Sciatic nerve (tissue), 2 donors: Measurements from ENCODE around the gene CRCP. TPM values are rescaled to one million over a fixed set of nuclear protein-coding genes. Genes with fewer than 3 reads are reported as not detected.
"Not testable (repeated sequence)": the region's sequence is repeated elsewhere in the genome, so short reads cannot be mapped to it uniquely, and the experiment has no call there.

ENCODE experiments used
- ATAC-seq: fragments of 200-7000 bp; cut with Tn5 transposase; one replicate; pipeline ENCODE4 v1.9.1; 2020; ENCODE audit warnings: mild to moderate bottlenecking, moderate library complexity
- DNase-seq: peaks from one replicate; pipeline ENCODE4 v3.0.0-alpha.2; 2020; ENCODE audit warnings: low spot score
- intact Hi-C: fragments of 100-400 bp; cut with DNase I; formaldehyde crosslinking; loops from one replicate; pipeline ENCODE4 v1.14.2; 2022
- total RNA-seq: library from RNA; stranded (reverse); fragmentation: NEBNext Ultra II Directional; extraction: Animal tissue kit (Norgen Biotek cat#: 25700); gene quantifications from one replicate; pipeline ENCODE4 v1.2.1, GENCODE V29; 2021
- donor health status: DM: no; HTN: no; CAD: no.
- donor health status: DM: no; HTN: no; CAD: no.

The CRCP gene
- total RNA-seq, result 31.2 TPM

DNA sequence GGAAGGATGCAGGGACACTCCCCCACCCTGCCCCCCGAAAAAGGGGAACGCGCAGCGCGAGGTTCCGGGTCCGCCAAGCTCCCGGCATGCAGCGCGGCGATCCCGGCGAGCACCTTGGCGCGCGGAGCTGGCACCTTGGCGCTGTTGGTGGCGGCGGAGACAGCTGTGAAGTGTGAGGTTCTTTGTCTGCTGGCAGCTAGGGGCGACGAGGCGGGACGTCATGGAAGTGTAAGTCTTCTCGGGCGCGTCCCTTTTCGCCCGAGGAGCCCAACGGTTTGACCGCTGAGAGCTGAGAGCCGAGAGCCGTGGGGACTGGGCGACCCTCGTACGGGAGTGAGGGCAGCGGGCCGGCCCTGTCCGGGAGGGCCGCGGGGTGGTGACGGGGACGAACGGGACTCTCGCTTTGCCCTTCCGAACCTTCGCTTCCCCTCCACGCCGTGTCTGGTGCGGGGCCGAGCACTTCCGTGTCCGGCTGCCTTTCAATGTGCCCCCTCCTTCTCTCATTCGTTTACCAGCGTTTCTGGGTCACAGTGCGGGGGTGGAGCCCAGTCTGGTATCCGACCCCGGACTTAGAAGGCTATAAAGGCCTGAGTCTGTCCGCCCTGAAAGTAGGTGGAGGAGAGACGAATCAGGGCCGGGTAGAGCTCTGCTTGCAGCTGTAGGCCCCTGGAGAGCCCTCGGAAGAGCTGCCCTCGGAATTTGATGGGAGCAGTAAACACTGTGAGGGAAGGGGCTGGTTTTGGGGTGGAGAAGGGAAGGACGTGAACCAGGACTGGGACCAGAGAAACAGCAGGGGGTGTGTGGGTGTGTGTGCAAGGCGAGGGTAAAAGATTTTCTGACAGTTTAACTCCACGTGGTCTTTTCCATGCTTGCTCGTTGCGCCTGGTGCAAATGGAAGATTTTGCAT lies at the start of gene CRCP:
Gene CRCP, plus strand, starts transcription at position 105 of the 907 bp plus-strand sequence. Its CDS starts 116 bp downstream, at position 221.
- intact Hi-C loops, result no loop called here
- DNase-seq (peak; percentile 88), ATAC-seq (peak; percentile 95)

DNA sequence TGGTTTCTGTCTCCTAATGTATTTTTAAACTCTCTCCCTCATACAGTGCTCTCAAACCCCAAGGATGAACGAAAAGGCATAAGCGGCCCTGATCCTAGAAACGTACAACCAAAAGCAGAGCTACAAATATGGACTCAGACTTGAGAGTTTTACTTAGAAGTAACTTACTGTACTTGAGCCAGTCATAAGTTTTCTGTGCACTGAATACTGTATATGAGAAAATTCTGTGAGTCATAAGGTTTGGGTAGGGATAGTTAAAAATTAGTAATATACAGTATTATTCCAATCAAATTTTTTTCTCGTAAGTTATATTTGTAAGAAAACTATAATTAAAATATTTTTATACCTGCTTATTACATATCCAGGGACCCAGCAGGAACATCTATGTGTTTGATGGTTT lies 44.9 kb upstream of the CRCP start:
- intact Hi-C loops, result no loop called here
- DNase-seq (no peak), ATAC-seq (no peak)

DNA sequence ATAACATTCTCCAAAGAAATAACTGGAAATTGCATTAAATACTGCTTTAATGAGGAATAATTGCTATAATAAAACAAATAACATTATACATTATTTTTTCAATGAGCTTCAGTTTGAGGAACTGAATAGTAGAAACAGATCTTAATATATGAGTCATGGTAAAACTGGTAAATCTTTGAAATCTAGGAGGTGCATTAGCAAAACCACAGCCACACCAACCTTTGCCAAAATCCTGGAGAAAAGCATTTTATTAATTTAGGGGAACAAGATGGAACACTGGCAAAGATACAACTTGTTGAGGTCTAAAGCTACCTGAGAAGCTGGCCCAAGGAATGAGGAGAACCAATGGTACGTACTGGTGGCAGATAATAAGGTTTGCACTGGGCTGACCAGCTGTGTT lies 44.4 kb upstream of the CRCP start:
- intact Hi-C loops, result no loop called here
- DNase-seq, result no peak
- no peak for ATAC-seq

DNA sequence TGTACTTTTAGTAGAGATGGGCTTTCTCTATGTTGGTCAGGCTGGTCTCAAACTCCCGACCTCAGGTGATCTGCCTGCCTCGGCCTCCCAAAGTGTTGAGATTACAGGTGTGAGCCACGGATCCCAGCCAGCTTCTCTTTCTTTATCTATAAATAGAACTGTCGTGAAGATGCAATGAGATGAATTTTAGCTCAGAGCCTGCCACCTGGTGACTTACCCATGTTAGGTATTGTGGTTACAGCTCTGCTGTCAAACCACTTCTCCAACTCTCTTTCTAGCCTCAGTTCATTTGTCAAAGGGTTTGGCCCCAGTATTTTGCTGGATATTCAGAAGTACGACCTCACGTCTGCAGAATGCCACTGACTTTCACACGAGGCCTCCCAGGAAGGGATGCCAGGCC lies 42.4 kb upstream of the CRCP start:
- not testable (repeated sequence) for ATAC-seq

DNA sequence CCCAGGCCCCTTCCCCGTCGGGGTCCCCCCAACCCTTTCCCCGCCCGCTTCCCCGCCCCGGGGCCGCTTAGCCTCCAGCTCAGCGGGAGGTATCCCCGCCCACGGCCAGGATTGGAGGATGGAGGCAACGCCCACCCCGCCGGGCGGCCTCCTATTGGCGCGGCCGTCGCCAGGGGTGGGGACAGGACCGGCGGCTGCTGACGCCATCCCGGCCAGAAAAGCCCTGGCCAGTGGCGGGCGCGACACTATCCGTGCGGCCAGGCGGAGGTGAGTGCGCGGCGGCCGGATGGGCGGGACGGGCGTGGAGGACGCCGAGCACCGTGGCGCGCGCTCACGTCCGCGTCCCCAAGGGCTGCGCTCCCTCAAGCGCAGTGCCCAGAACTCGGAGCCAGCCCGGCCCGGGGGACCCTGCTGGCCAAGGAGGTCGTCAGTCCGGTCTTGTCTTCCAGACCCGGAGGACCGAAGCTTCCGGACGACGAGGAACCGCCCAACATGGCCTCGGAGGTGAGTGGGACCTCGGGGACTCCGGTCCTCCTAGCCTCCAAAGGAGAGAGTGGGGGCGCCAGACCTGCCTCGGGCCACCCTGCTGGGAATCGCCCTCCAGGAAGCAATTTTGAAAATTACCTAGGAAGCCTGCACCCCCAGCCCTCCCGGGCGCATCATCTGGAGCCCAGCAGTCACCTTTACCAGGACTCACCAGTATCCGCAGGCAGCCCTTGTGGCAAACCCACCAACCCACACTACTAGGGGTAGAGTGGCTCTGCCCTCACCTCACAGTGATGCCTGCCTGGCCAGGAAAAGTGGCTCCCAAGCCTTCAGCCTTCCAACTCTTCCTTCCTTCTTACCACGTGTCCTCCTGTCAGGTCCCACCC lies 38.8 kb upstream of the CRCP start, which contains the start of gene ASL:
Gene ASL, plus strand, starts transcription at position 230 of the 872 bp plus-strand sequence. Its CDS starts 263 bp downstream, at position 493.
- intact Hi-C loops, result no loop called here

More for the DNA sequence above, 42.4 kb upstream of the CRCP start:
- intact Hi-C loops, DNase-seq: not testable (repeated sequence)

DNA sequence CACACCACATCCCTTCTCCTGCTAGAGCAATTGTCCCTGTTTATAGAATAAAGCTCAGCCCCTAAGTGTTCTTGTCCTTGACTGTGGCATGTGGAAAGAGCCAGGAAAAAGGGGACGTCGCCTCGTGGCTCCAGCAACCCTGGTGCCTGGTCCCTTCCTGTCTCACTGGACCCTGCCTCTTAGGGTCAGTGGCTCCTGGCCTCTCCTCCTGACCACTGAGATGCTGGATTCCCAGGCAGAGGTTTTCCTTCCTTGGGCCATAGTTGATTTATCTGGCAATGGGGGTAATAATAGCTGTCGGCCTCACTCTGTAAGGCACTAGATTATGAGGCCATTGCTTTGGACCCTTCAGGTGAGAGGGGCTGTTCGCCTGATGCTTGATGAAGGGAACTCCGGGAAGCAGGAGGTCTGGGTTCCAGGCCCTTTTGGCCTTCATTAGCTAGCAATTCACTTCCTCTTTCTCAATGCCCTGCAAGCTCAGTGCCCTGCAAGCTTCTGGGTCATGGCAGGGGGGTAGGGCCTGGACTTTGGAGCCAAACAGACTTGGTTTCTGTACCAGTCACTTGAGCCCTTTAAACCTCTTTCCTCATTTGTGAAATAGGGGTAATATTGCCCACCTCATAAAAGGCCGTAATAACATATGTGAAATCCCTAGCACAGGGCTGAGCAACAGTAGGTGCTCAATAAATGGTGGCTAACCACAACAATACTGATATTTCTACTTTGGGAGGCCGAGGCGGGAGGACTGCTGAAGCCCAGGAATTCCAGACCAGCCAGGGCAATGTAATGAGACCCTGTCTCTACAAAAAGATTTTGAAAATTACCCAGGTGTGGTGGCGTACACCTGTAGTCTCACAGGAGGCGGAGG lies 38.0 kb upstream of the CRCP start:
- intact Hi-C loops, result no loop called here
- DNase-seq (no peak), ATAC-seq (no peak)

More for the DNA sequence above, 38.8 kb upstream of the CRCP start, which contains the start of gene ASL:
- ATAC-seq (peak; percentile 99), DNase-seq (peak; percentile 95)

DNA sequence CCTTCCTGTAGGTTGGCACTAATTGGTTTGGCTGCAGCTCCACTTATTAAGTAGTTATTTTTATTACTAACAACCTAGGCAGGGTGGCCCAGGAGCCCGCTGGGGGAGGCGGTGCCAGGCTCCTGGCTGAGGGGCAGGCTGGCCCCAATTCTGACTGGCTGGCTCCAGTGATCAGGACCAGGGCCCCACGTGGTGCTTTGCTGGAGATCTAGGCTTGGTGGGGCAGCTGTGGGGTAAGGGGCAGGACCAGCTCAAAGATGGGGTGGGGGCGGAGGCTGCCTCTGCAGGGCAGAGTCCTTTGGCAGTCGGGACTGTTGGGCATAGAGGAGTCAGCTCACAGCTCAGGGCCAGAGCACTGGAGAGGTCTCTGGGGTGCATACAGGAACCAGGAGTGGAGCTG lies 36.6 kb upstream of the CRCP start:
- no peak for ATAC-seq
- intact Hi-C loops, result no loop called here
- no peak for DNase-seq

DNA sequence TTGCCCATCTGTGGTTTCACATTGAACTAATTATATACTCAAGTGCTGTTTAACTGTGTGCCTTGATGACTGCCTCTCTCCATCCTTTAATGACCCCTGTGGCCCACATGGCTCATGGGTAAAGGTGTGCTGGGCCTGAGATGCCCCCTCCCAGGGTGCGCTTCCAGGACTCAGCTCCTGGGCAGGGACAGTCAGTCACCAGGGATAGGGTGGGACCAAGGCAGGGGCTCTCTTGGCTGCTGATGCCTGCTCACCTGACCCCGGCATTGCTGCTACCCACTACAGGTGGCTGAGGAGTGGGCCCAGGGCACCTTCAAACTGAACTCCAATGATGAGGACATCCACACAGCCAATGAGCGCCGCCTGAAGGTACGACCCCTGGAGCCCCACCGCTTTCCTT lies 32.6 kb upstream of the CRCP start:
- intact Hi-C loops, result no loop called here
- no peak for DNase-seq
- ATAC-seq, result peak; percentile 18

DNA sequence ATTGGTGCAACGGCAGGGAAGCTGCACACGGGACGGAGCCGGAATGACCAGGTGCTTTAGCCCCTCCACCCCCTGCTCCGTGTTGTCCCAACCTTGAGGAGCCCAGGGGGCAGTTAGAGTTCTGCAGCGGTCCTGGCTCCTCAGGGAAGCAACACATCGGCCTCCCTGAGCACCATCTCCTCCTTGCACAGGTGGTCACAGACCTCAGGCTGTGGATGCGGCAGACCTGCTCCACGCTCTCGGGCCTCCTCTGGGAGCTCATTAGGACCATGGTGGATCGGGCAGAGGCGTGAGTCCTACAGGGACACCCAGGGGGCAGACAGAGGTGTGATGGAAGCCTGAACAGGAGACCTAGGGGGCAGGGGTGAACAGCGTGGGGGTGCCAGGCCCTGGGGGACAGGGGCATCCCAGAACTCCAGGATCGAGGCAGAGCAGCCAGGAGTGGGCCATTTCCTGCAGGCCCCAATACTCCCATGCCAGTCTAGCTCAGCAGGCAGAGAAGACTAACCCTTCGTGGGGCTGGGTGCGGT lies 31.7 kb upstream of the CRCP start:
- intact Hi-C loops, result no loop called here
- DNase-seq (no peak), ATAC-seq (no peak)

DNA sequence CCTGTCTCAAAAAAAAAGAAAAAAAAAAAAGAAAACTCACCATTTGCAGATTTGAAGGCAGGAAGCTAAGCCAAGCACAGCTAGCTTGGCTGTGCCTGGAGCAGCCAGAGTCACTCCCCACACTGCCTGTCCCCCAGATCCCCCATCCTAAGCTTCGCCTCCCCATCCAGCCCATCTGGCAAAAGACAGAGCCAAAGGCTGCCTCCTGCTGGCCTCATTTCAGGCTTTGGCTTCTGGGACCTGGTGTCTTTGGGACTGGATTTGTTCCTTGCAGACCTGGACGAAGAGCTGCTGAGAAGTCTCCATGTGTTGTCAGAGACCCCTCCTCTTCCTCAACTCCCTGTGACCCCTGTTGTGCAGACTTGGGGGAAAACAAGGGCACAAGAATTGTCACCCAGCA lies 31.0 kb upstream of the CRCP start:
- DNase-seq, result no peak
- no peak for ATAC-seq
- intact Hi-C loops, result no loop called here

DNA sequence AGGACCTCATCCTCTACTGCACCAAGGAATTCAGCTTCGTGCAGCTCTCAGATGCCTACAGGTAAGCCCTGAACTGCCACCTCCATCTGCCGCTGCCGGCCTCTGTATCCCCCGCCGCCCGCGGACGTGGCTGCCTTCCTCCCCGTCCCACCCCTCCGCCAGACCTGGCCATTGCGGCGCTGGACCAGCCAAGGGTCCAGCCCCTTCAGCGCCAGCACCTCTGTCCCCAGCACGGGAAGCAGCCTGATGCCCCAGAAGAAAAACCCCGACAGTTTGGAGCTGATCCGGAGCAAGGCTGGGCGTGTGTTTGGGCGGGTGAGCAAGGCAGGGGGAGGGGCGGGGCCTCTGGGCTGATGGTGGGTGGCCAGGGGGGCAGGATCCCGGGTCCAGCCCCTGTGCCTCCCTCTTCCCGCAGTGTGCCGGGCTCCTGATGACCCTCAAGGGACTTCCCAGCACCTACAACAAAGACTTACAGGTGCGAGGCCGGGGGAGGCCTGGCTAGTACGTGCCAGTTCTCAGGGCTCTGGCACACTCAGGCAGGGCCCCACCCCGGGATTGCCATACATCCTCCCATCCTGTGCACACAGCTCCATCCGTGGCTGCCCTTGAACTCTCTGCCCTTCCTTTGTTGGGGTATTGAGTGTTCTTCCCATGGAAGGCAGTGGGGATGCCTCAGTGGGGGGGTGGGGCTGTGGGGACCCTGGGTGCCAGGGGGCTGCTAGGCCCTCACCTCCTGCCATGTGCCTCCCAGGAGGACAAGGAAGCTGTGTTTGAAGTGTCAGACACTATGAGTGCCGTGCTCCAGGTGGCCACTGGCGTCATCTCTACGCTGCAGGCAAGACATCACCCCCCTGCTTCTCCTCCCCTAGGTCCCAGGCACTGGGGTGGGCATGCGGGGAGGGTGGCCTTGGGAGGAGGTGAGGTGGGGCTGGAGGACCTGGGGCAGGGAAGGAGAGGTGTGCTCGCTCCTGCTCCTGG lies 25.5 kb upstream of the CRCP start:
- intact Hi-C loops, result no loop called here
- no peak for ATAC-seq
- no peak for DNase-seq

DNA sequence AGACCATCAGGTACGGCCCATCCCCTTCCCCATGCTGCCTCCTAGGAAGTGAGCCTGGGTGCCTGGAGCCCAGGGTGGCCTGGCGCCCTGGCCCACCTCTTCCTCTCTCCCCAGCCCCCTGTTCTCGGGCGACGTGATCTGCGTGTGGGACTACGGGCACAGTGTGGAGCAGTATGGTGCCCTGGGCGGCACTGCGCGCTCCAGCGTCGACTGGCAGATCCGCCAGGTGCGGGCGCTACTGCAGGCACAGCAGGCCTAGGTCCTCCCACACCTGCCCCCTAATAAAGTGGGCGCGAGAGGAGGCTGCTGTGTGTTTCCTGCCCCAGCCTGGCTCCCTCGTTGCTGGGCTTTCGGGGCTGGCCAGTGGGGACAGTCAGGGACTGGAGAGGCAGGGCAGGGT lies 22.0 kb upstream of the CRCP start:
- no peak for DNase-seq
- no peak for ATAC-seq
- intact Hi-C loops, result no loop called here

DNA sequence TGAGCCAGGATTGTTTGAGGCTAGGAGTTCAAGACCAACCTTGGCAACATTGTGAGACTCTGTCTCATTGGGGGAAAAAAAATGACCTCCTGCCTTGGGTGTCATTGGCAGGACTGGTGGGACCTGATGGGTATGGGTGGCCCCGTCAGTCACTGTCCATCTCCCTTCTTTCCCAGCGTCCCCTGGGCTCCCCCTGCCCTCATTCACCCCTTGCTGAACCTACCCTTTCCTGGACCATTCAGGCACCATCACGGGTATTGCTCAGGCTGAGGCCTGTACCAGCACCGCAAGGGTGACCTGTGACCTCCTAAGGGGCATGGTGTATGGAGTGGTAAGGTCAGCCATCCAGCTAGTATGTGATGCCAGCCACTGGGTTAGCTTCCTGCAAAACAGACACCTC lies 19.6 kb upstream of the CRCP start:
- DNase-seq (no peak), ATAC-seq (no peak)
- intact Hi-C loops, result no loop called here

DNA sequence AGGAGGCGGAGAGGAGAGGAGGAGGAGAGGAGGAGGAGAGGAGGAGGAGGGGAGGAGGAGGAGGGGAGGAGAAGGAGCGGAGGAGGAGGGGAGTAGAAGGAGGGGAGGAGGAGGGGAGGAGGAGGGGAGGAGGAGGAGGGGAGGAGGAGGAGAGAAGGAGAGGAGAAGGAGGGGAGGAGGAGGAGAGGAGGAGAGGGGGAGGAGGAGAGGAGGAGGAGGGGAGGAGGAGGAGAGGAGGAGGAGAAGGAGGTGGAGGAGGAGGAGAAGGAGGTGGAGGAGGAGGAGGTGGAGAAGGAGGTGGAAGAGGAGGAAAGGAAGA lies 15.5 kb upstream of the CRCP start:
- intact Hi-C loops, result no loop called here
- ATAC-seq (peak; percentile 62), DNase-seq (no peak)

DNA sequence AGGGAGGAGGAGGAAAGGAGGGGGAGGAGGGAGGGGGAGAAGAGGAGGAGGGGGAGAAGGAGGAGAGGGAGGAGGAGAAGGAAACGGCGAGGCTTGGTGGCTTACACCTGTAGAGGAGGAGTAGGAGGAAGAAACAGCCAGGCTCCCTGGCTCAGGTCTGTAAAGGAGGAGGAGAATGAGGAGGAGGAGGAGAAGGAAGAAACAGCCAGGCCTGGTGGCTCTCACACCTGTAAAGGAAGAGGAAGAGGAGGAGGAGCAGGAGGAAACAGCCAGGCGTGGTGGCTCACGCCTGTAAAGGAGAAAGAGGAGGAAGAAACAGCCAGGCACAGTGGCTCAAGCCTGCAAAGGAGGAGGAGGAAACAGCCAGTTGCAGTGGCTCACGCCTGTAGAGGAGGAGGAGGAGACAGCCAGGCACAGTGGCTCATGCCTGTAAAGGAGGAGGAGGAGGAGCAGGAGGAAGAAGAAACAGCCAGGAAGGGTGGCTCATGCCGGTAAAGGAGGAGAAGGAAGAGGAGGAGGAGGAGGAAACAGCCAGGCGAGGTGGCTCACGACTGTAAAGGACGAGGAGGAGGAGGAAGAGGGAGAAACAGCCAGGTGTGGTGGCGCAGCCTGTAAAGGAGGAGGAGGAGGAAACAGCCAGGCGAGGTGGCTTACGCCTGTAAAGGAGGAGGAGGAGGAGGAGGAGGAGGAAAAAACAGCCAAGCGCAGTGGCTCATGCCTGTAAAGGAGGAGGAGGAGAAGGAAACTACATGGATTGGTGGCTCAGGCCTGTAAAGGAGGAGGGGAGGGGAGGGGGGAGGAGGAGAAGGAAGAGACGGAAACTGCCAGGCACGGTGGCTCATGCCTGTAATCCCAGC lies 14.9 kb upstream of the CRCP start:
- peak; percentile 78 for DNase-seq
- peak; percentile 97 for ATAC-seq
- intact Hi-C loops, result no loop called here

DNA sequence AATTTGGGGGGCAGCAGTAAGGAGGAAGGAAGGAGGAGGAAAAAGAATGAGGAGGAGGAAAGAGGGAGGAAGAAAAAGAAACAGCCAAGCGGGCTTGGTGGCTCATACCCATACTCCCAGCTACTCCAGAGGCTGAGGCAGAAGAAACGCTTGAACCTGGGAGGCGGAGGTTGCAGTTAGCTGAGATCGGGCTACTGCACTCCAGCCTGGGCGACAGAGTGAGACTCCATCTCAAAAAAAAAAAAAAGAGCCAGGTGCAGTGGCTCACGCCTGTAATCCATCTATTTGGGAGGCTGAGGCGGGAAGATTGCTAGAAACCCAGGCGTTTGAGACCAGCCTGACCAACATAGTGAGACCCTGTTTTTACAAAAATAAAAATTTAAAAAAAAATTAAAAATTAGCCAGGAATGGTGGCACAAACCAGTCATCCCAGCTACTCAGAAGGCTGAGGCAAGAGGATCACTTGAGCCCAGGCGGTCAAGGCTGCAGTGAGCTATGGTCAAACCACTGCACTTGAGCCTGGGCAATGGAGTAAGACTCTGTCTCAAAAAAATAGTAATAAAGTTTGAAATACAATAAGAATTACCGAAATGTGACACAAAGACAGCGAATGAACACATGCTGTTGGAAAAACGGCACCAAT lies 14.1 kb upstream of the CRCP start:
- intact Hi-C loops, result no loop called here
- no peak for ATAC-seq
- no peak for DNase-seq
